Measurements from ENCODE around the gene ANKRD7. TPM values are rescaled to one million over a fixed set of nuclear protein-coding genes. Genes with fewer than 3 reads are reported as not detected.
"Not testable (repeated sequence)": the region's sequence is repeated elsewhere in the genome, so short reads cannot be mapped to it uniquely, and the experiment has no call there.

ANKRD7 gene
- total RNA-seq, 4 donors from 2014 or later: 0.27 to 1.4 TPM; not detected in 2

DNA sequence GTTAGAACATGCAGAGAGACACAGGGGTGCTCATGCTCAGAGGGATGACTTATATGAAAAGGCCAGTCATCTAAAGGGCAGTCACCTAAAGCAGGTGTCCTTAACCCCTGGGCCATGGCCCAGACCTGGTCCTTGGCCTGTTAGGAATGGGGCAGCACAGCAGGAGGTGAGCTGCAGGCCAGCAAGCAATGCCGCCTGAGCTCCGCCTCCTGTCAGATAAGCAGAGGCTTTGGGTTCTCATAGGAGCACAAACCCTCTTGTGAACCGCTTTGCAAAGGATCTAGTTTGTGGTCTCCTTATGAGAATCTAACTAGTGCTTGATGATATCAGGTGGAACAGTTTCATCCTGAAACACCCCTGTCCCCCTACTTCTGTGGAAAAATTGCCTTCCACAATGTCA, 14.5 kb downstream of the ANKRD7 start:
- WGBS, 2 donors (ENCODE audit: low coverage in 1 of 2): 78 to 80% methylated on average over 1 of the region's 3 CpGs
- Histone ChIP-seq H3K4me3 (no peak overlapping the region), H3K27me3 (no peaks in the 10 kb centered on the region), H3K4me1 (no peaks in the 10 kb centered on the region), H3K9me3 (no peaks in the 10 kb centered on the region), H3K27ac (no peak overlapping the region), H3K36me3 (no peaks in the 10 kb centered on the region)
- no peak for DNase-seq
- in situ Hi-C loops (cut with MboI; ENCODE audit: low pct_ligation_motif_present in 1 of 4, low pct_unique_long_range_greater_than_20kb in 1 of 4, low sequenced_read_pairs in 3 of 4) (no loop called here), intact Hi-C loops (cut with DNase I; ENCODE audit: low total_unique reads) (no loop called here)
- TF ChIP-seq EP300 (IDR thresholded peaks at IDR 0.05; ENCODE audit: low read depth) (no peak), POLR2A (IDR thresholded peaks at IDR 0.05) (no peak), POLR2AphosphoS5 (IDR thresholded peaks at IDR 0.05) (no peak)
- TF ChIP-seq, protein P1, sequence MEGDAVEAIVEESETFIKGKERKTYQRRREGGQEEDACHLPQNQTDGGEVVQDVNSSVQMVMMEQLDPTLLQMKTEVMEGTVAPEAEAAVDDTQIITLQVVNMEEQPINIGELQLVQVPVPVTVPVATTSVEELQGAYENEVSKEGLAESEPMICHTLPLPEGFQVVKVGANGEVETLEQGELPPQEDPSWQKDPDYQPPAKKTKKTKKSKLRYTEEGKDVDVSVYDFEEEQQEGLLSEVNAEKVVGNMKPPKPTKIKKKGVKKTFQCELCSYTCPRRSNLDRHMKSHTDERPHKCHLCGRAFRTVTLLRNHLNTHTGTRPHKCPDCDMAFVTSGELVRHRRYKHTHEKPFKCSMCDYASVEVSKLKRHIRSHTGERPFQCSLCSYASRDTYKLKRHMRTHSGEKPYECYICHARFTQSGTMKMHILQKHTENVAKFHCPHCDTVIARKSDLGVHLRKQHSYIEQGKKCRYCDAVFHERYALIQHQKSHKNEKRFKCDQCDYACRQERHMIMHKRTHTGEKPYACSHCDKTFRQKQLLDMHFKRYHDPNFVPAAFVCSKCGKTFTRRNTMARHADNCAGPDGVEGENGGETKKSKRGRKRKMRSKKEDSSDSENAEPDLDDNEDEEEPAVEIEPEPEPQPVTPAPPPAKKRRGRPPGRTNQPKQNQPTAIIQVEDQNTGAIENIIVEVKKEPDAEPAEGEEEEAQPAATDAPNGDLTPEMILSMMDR (IDR thresholded peaks at IDR 0.05): no peak

DNA sequence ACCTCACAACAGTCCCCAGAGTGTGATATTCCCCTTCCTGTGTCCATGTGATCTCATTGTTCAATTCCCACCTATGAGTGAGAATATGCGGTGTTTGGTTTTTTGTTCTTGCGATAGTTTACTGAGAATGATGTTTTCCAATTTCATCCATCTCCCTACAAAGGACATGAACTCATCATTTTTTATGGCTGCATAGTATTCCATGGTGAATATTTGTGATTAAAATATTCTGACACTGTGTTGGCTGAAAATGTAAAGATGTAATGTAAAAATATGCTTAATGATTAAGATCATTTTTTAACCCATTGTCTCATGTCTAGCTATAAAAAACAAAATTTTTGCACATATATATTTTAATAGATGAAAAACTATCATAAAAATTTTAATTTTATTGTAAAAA, 15.8 kb downstream of the ANKRD7 start:
- intact Hi-C loops (cut with DNase I; ENCODE audit: low total_unique reads); H3K27me3 ChIP-seq; H3K27ac ChIP-seq; H3K9me3 ChIP-seq; H3K4me3 ChIP-seq; in situ Hi-C loops (cut with MboI; ENCODE audit: low pct_ligation_motif_present in 1 of 4, low pct_unique_long_range_greater_than_20kb in 1 of 4, low sequenced_read_pairs in 3 of 4); H3K36me3 ChIP-seq; DNase-seq; H3K4me1 ChIP-seq: not testable (repeated sequence)
- 97 to 100% methylated on average over 2 of the region's 2 CpGs for WGBS, 2 donors (ENCODE audit: low coverage in 1 of 2)

DNA sequence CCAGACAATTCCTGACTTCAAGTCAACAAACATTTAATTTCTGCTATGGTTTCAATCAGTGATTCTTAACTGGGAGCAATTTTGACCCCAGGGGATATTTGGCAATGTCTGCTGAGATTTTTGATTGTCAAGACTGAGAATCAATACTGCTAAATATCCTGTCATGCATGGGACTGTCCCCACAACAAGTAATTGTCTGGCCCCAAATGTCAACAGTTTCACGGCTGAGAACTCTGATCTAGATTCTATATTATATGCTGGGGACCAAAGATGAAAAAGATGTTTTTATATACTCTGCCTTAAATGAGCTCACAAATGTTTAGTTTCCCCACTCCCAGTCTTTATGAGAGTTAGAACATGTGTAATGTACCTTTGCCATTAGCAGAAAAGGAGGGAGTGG, 19.2 kb downstream of the ANKRD7 start:
- 44 to 50% methylated on average over 1 of the region's 1 CpG for WGBS, 2 donors (ENCODE audit: low coverage in 1 of 2)
- intact Hi-C loops (cut with DNase I; ENCODE audit: low total_unique reads) (no loop called here), in situ Hi-C loops (cut with MboI; ENCODE audit: low pct_ligation_motif_present in 1 of 4, low pct_unique_long_range_greater_than_20kb in 1 of 4, low sequenced_read_pairs in 3 of 4) (no loop called here)
- TF ChIP-seq, protein P1 (IDR thresholded peaks at IDR 0.05): no peak
- no peak for TF ChIP-seq EP300 (IDR thresholded peaks at IDR 0.05; ENCODE audit: low read depth)
- TF ChIP-seq POLR2A (IDR thresholded peaks at IDR 0.05): no peak
- no peak for TF ChIP-seq POLR2AphosphoS5 (IDR thresholded peaks at IDR 0.05)
- no peak for DNase-seq
- H3K27ac ChIP-seq: no peak overlapping the region
- no peaks in the 10 kb centered on the region for H3K9me3 ChIP-seq
- no peaks in the 10 kb centered on the region for H3K4me1 ChIP-seq
- H3K36me3 ChIP-seq: no peaks in the 10 kb centered on the region
- H3K4me3 ChIP-seq: no peak overlapping the region
- no peaks in the 10 kb centered on the region for H3K27me3 ChIP-seq

DNA sequence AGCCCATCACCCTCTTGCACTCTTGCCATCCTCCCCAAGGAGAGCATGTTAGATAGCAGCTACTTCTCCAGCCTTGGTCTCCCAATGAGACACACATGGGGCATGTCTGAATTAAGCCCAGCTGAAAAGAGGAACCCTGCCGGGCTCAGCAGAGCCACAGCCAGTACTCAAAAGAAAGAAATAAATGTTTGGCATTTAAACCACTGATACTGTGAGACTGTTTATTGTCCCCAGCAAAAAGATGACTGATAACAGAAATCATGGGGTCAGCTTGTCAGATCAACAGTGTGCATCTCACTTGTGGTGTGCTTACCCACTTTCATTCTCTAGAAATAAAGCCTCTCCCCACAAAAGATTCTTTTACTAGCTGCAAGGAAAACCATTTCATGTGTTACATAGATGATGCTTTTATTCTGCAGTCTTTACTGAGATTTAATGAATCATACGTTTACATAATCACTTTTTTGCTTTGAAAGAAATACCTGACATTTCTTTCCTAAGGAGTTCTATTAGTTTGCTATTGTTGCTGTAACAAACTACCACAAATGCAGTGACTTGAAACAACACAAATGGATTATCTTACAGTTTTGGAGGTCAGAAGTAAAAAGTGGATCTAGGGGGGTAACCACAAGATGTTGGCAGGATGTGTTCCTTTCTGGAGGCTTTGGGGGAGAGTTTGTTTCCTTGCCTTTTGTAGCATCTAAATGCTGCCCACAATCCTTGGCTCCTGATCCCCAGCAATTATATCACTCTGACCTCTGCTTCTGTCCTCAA, 20.9 kb downstream of the ANKRD7 start:
- no peaks in the 10 kb centered on the region for H3K9me3 ChIP-seq
- no peak for DNase-seq
- in situ Hi-C loops (cut with MboI; ENCODE audit: low pct_ligation_motif_present in 1 of 4, low pct_unique_long_range_greater_than_20kb in 1 of 4, low sequenced_read_pairs in 3 of 4) (no loop called here), intact Hi-C loops (cut with DNase I; ENCODE audit: low total_unique reads) (no loop called here)
- WGBS, 2 donors (ENCODE audit: low coverage in 1 of 2): 56 to 67% methylated on average over 1 to 2 of the region's 2 CpGs
- no peak for TF ChIP-seq EP300 (IDR thresholded peaks at IDR 0.05; ENCODE audit: low read depth)
- no peak overlapping the region for H3K27ac ChIP-seq
- no peak overlapping the region for H3K4me3 ChIP-seq
- no peaks in the 10 kb centered on the region for H3K36me3 ChIP-seq
- H3K4me1 ChIP-seq: no peaks in the 10 kb centered on the region
- H3K27me3 ChIP-seq: no peaks in the 10 kb centered on the region

DNA sequence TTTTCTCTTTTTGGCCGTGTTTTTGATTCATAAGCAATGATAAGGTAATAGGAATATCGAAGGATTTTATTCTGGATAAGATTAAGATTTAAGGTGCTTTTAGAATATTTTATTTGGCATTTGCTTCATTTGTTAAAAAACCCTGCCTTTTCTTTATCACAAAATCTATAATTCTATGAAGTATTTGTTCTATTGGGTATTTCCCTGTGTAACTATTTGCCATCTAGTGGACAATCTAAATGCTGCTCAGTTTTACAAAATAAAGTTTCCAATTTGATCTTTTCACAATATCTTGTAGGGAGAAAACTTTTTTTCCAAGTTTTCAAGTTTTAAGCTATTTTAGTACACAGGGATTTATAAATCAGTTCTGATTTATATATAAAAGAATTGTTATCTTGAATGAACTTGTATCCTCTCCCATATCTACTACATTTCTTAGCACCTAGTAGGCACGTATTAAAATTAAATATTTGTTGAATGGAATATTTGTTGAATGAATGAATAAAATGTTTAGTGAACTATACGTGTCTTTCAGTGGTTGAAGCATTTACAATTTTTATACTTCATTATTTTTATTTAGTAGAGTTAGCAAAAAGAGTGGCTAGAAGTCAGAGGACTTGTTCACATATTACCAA, 26.5 kb downstream of the ANKRD7 start:
- intact Hi-C loops (cut with DNase I; ENCODE audit: low total_unique reads): no loop called here
- no peak for DNase-seq
- Histone ChIP-seq H3K4me3 (no peak overlapping the region), H3K27ac (no peak overlapping the region), H3K9me3 (no peaks in the 10 kb centered on the region), H3K4me1 (no peaks in the 10 kb centered on the region), H3K36me3 (no peaks in the 10 kb centered on the region), H3K27me3 (no peaks in the 10 kb centered on the region)
- WGBS, 2 donors (ENCODE audit: low coverage in 1 of 2): 82 to 85% methylated on average over 4 of the region's 4 CpGs
- TF ChIP-seq, protein P1 (IDR thresholded peaks at IDR 0.05): no peak
- TF ChIP-seq EP300 (IDR thresholded peaks at IDR 0.05; ENCODE audit: low read depth) (no peak), POLR2AphosphoS5 (IDR thresholded peaks at IDR 0.05) (no peak), POLR2A (IDR thresholded peaks at IDR 0.05) (no peak)
- in situ Hi-C loops (cut with MboI; ENCODE audit: low pct_ligation_motif_present in 1 of 4, low pct_unique_long_range_greater_than_20kb in 1 of 4, low sequenced_read_pairs in 3 of 4): no loop called here
